Measurements from ENCODE around the gene ZEB1. TPM values are rescaled to one million over a fixed set of nuclear protein-coding genes. Genes with fewer than 3 reads are reported as not detected.

Gene ZEB1
- total RNA-seq, 8 experiments from 2014 or later: 14.8 to 104 (median 50.3) TPM

DNA sequence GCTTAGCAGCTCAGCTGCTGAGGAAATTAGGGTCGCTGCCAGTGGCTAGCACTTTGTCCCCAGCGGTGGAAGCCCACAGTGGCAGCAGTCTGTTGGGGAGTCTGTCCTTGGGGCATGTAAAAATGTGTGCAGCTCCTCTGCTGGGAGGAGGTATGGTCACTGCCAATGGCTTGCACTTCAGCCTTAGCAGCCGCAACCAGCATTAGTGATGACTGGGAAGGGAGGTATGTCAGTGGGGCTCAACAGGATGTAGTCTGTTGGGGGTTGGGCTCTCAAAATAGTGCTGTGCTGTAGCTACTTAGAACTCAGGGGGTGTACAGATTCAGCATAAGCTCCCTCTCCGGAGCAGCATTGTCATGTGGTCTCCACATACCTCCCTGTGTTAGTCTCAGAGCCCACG is 189.9 kb downstream of the ZEB1 start:
- Histone ChIP-seq H3K4me3 (no peak overlapping the region), H3K27ac (no peak overlapping the region), H3K4me1 (replicated peaks in 1 of 2) (no peaks in the 10 kb centered on the region)
- in situ Hi-C loops (cut with MboI; ENCODE audit: low pct_unique_long_range_greater_than_20kb in 2 of 9, low sequenced_read_pairs in 9 of 9, unreplicated experiment in 9 of 9): no loop called here
- ATAC-seq (replicated peaks in 6 of 8): no peak
- 79 to 100% (median 95%) methylated on average over 2 to 3 of the region's 5 CpGs; no CpG with 5 or more reads in 6 of the 10 experiments for WGBS, 10 experiments

DNA sequence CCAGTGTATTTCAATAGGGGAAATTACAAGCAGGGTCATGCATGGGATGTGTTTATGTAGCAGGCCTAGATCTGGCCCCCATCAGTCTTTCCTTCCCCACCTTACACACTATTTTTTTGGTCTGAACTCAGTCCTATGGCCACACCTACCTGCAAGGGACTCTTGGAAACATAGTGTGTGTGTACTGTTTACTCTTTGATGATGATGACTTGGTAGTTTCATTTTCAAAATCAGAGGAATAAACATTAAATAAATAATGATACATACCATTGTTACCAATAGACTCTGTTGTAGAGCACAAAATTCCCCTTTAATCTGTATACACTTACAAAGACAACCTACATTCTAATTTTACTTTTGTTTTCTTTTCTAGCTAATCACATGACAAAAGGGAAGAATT is 191.0 kb downstream of the ZEB1 start:
- in situ Hi-C loops (cut with MboI; ENCODE audit: low pct_unique_long_range_greater_than_20kb in 2 of 9, low sequenced_read_pairs in 9 of 9, unreplicated experiment in 9 of 9): no loop called here

GRCh38 chr10:31515116-31515515 is 196.1 kb downstream of the ZEB1 start:
- WGBS, 10 experiments: 67 to 100% (median 100%) methylated on average over 2 of the region's 2 CpGs; no CpG with 5 or more reads in 1 of the 10 experiments
- no peak for ATAC-seq (replicated peaks in 6 of 8)

More for the DNA sequence above, 191.0 kb downstream of the ZEB1 start:
- no peak for ATAC-seq (replicated peaks in 6 of 8)
- Histone ChIP-seq H3K4me3 (no peak overlapping the region), H3K4me1 (replicated peaks in 1 of 2) (no peaks in the 10 kb centered on the region), H3K27ac (no peak overlapping the region)

DNA sequence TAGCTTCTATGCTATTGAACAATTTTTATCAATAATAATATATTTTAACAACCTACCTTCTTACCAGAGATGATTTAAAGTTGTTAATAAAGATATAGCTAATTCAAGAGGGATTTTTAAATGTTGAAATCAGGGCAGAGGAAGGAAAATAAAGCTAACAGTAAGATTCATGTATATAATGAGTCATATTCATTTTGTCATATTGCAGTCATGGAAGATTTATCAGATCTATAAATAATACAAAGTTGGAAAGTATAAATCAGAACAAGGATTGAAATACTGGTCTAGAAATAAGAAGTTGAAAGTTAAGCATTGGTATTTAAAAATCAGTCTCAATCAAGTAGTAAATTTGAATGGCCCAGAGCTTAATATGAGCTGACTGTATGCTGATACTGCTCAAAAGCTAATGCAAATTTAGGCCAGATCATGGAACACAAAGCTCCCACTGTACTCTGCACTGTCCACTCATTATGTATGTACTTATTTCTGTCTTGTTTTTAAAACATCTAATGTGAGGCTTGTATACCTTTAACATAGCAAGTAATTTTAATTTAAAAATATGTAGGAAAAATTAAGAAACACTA is 196.9 kb downstream of the ZEB1 start:
- in situ Hi-C loops (cut with MboI; ENCODE audit: low pct_unique_long_range_greater_than_20kb in 2 of 9, low sequenced_read_pairs in 9 of 9, unreplicated experiment in 9 of 9): no loop called here
- Histone ChIP-seq H3K4me3 (no peak overlapping the region), H3K4me1 (replicated peaks in 1 of 2) (no peaks in the 10 kb centered on the region), H3K27ac (no peak overlapping the region)
- peak in 3 of 8 experiments; percentile 85 to 95 (median 87) for ATAC-seq (replicated peaks in 6 of 8)

More at GRCh38 chr10:31515116-31515515, 196.1 kb downstream of the ZEB1 start:
- no peaks in the 10 kb centered on the region for H3K4me1 ChIP-seq (replicated peaks in 1 of 2)
- no peak overlapping the region for H3K27ac ChIP-seq
- H3K4me3 ChIP-seq: no peak overlapping the region
- in situ Hi-C loops (cut with MboI; ENCODE audit: low pct_unique_long_range_greater_than_20kb in 2 of 9, low sequenced_read_pairs in 9 of 9, unreplicated experiment in 9 of 9): no loop called here

GRCh38 chr10:31520986-31521831 is 202.2 kb downstream of the ZEB1 start:
- in situ Hi-C loops (cut with MboI; ENCODE audit: low pct_unique_long_range_greater_than_20kb in 2 of 9, low sequenced_read_pairs in 9 of 9, unreplicated experiment in 9 of 9): no loop called here
- H3K27ac ChIP-seq: no peak overlapping the region
- no peak overlapping the region for H3K4me3 ChIP-seq
- peak in 3 of 8 experiments; percentile 53 to 97 (median 96) for ATAC-seq (replicated peaks in 6 of 8)
- 96 to 100% (median 100%) methylated on average over 1 to 4 of the region's 4 CpGs; no CpG with 5 or more reads in 4 of the 10 experiments for WGBS, 10 experiments
- no peaks in the 10 kb centered on the region for H3K4me1 ChIP-seq (replicated peaks in 1 of 2)

DNA sequence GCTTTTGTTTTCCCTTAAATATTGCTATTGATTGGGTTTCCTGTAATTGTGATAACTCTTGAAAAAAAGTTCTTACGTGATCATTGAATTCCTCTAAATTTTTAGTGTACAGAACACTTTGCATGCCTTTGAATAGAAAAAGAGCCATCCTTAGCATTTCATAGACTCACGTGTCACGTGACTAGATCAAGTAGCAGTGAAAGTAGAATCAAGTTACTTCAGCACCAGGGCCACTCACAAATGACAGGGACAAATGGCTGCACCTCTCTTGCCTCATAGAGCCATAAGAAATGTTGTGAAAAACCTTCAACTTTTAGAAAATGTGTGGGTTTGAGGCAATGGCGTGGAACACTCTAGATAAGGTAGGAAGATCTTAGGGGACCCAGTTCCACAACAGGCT is 203.8 kb downstream of the ZEB1 start:
- in situ Hi-C loops (cut with MboI; ENCODE audit: low pct_unique_long_range_greater_than_20kb in 2 of 9, low sequenced_read_pairs in 9 of 9, unreplicated experiment in 9 of 9): no loop called here

DNA sequence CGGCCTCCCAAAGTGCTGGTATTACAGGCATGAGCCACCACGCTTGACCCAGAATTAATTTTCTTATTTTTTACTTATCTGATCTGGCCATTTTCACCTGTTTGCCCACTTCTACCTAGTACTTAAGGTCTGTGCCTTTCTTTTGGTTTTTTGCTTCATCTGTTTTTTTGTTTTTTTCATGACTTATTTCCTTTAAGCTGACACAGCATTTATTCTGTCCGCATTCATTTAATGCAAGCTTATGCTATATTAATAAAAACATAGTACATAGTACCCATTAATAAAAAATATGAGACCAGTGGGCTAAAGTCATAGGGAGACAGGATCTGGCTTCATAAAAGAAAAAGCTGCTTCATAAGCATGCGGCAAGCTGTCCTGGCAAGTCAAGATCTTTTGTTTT is 205.4 kb downstream of the ZEB1 start:
- WGBS, 10 experiments: 94 to 100% (median 100%) methylated on average over 1 to 4 of the region's 4 CpGs; no CpG with 5 or more reads in 1 of the 10 experiments
- no peak overlapping the region for H3K27ac ChIP-seq
- no peaks in the 10 kb centered on the region for H3K4me1 ChIP-seq (replicated peaks in 1 of 2)
- no peak for ATAC-seq (replicated peaks in 6 of 8)
- in situ Hi-C loops (cut with MboI; ENCODE audit: low pct_unique_long_range_greater_than_20kb in 2 of 9, low sequenced_read_pairs in 9 of 9, unreplicated experiment in 9 of 9): no loop called here
- no peak overlapping the region for H3K4me3 ChIP-seq

More for the DNA sequence above, 203.8 kb downstream of the ZEB1 start:
- 94 to 100% (median 100%) methylated on average over 1 to 4 of the region's 4 CpGs; no CpG with 5 or more reads in 1 of the 10 experiments for WGBS, 10 experiments
- H3K4me3 ChIP-seq: no peak overlapping the region
- no peaks in the 10 kb centered on the region for H3K4me1 ChIP-seq (replicated peaks in 1 of 2)
- ATAC-seq (replicated peaks in 6 of 8): no peak
- no peak overlapping the region for H3K27ac ChIP-seq

- no peak for ATAC-seq (replicated peaks in 6 of 8)
- no peak overlapping the region for H3K4me3 ChIP-seq
- in situ Hi-C loops (cut with MboI; ENCODE audit: low pct_unique_long_range_greater_than_20kb in 2 of 9, low sequenced_read_pairs in 9 of 9, unreplicated experiment in 9 of 9): no loop called here
- H3K4me1 ChIP-seq (replicated peaks in 1 of 2): no peaks in the 10 kb centered on the region
- 50 to 94% (median 76%) methylated on average over 1 to 4 of the region's 4 CpGs; no CpG with 5 or more reads in 1 of the 10 experiments for WGBS, 10 experiments
- H3K27ac ChIP-seq: no peak overlapping the region
Measured at GRCh38 chr10:31526178-31526577, 207.2 kb downstream of the ZEB1 start.

- no peak overlapping the region for H3K4me3 ChIP-seq
- WGBS, 10 experiments: 83 to 100% (median 90%) methylated on average over 2 to 11 of the region's 11 CpGs
- H3K27ac ChIP-seq: no peak overlapping the region
- peak in 1 of 8 experiments; percentile 24 for ATAC-seq (replicated peaks in 6 of 8)
- H3K4me1 ChIP-seq (replicated peaks in 1 of 2): no peaks in the 10 kb centered on the region
- in situ Hi-C loops (cut with MboI; ENCODE audit: low pct_unique_long_range_greater_than_20kb in 2 of 9, low sequenced_read_pairs in 9 of 9, unreplicated experiment in 9 of 9): no loop called here
Measured at GRCh38 chr10:31526681-31527080, 207.7 kb downstream of the ZEB1 start.

- in situ Hi-C loops (cut with MboI; ENCODE audit: low pct_unique_long_range_greater_than_20kb in 2 of 9, low sequenced_read_pairs in 9 of 9, unreplicated experiment in 9 of 9): no loop called here
- no peak overlapping the region for H3K27ac ChIP-seq
- no peak for ATAC-seq (replicated peaks in 6 of 8)
- H3K4me3 ChIP-seq: no peak overlapping the region
- H3K4me1 ChIP-seq (replicated peaks in 1 of 2): no peaks in the 10 kb centered on the region
Measured at GRCh38 chr10:31528831-31529230, 209.8 kb downstream of the ZEB1 start.

DNA sequence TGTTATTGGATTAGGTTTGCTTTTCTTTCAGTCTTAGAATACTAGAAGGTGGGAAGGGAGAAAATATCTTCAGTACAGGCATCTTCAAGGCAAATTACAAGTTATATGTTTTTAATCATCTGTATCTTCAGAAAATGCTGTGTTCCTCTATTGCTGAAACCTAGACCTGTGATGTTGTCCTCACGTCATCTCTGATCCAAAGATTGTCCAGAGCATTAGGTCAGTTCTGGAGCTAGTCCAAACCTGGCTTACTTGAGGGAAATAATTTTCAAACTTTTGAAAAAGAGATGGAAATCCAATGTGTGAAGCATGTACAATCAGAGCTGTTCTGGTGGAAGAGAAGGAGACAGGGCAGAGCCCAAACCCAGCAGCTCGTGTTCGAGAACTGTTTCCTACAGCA is 217.3 kb downstream of the ZEB1 start:
- Histone ChIP-seq H3K27ac (no peak overlapping the region), H3K4me1 (replicated peaks in 1 of 2) (no peaks in the 10 kb centered on the region), H3K4me3 (no peak overlapping the region)
- ATAC-seq (replicated peaks in 6 of 8): no peak
- WGBS, 10 experiments: 20 to 100% (median 97%) methylated on average over 1 to 3 of the region's 3 CpGs; no CpG with 5 or more reads in 2 of the 10 experiments
- in situ Hi-C loops (cut with MboI; ENCODE audit: low pct_unique_long_range_greater_than_20kb in 2 of 9, low sequenced_read_pairs in 9 of 9, unreplicated experiment in 9 of 9): no loop called here

GRCh38 chr10:31549896-31550295 is 230.9 kb downstream of the ZEB1 start:
- H3K4me3 ChIP-seq: no peak overlapping the region
- 6 to 100% (median 62%) methylated on average over 1 to 2 of the region's 2 CpGs; no CpG with 5 or more reads in 2 of the 10 experiments for WGBS, 10 experiments
- no peaks in the 10 kb centered on the region for H3K4me1 ChIP-seq (replicated peaks in 1 of 2)
- ATAC-seq (replicated peaks in 6 of 8): peak in 1 of 8 experiments; percentile 45
- no peak overlapping the region for H3K27ac ChIP-seq
- in situ Hi-C loops (cut with MboI; ENCODE audit: low pct_unique_long_range_greater_than_20kb in 2 of 9, low sequenced_read_pairs in 9 of 9, unreplicated experiment in 9 of 9): no loop called here

DNA sequence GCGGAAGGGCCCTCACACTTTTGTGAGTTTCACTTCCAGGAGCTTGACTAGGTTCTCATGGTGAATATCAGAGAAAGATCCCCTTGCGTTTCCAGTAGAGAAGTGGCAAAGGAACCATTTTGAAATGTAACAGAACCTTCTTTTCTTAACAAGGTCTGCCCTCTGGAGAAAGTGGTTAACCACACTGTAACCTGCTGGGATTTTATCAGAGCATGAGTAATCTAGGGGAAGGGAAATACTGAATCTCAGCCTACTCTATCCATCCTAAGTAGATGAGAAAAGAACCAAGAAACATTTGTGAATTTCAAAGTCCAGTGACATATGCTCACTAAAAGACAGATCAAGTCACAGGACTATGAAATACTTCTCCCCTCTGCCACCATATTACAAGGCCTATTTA is 235.5 kb downstream of the ZEB1 start:
- no peak for ATAC-seq (replicated peaks in 6 of 8)
- 0 to 100% (median 97%) methylated on average over 1 to 2 of the region's 2 CpGs; no CpG with 5 or more reads in 4 of the 10 experiments for WGBS, 10 experiments

More for the DNA sequence above, 235.5 kb downstream of the ZEB1 start:
- Histone ChIP-seq H3K4me1 (replicated peaks in 1 of 2) (no peaks in the 10 kb centered on the region), H3K4me3 (no peak overlapping the region), H3K27ac (no peak overlapping the region)
- in situ Hi-C loops (cut with MboI; ENCODE audit: low pct_unique_long_range_greater_than_20kb in 2 of 9, low sequenced_read_pairs in 9 of 9, unreplicated experiment in 9 of 9): no loop called here

Data from motor neuron (in vitro differentiated cells).